Stimulated activated CD4-positive, alpha-beta T cell treated with anti-CD3 and anti-CD28 coated beads, Interleukin-1b, Interleukin-23, amount 100 ng/mL, for 24 hours (primary cell): ENCODE results near the gene MLF2.

Experiments used
- DNase-seq, 4 experiments: peaks; one replicate each; pipeline ENCODE4 v3.0.0-alpha.2; 2020; ENCODE audit warnings: low read depth in 4 of 4, low spot score in 1 of 4

The MLF2 gene, protein sequence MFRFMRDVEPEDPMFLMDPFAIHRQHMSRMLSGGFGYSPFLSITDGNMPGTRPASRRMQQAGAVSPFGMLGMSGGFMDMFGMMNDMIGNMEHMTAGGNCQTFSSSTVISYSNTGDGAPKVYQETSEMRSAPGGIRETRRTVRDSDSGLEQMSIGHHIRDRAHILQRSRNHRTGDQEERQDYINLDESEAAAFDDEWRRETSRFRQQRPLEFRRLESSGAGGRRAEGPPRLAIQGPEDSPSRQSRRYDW

DNA sequence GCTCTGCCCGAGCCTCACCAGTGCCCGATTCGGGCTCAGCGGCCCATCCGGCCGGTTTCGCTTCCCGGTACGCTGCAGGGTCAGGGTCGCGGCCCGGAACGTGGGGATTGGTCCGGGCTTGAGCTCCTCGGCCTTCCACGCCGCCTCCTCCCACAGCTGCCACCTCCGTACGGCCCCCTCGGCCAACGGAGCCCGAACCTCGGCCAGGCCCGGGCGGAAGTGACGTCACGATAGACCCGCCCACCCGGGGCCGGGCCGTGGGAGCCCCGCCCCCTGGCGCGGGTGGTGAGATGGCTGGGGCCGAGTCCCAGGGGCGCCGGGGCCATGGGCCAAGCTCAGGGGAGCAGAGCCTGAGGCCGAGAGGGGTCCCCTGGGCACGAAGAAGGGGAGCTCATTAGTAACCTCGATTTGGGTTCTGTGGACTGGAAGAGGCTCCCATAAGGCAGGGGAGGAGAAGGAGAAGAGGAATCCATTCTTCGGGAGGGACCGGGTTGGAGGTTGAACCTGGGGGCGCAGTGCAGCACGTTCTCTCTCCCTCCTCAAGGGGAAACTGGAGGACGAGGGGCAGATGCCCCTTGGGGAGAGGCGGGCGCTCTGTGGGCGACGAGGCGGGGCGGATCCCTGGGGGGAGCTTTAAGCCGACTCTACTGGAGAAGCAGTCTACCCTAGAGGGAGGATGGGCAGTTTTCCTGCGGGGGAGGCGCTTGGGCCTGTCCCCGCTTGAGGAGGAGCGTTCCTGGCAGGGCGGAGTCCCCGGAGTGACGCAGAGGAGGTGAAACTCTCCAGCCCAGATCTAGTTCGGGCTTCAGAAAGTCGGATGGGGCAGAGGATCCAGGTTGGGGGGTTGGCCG lies at the start of gene MLF2:
MLF2 (minus strand) TSS at position 221 of the 851 bp plus-strand sequence. CDS start 807 bp downstream, outside the sequence.
- peak; percentile 89 to 97 (median 96) for DNase-seq

DNA sequence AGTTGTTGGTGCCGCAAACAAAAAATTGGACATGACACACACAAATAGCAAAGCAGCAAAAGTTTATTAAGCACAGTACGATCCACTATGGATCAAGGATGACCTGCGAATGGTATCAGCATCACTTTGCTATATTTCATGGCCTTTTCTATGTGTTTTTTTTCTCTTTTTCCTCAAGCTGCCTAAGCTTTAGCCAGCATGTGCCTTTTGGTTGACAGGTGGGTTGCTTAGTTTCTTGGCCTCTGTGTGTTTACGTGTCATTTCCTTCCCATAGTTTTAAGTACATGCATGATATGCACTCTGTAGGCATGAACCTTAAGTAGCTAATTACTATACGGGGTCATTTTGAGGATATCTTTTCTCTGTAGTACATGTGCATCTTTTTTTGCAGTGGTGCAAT lies 46.2 kb upstream of the MLF2 start:
- no peak for DNase-seq

DNA sequence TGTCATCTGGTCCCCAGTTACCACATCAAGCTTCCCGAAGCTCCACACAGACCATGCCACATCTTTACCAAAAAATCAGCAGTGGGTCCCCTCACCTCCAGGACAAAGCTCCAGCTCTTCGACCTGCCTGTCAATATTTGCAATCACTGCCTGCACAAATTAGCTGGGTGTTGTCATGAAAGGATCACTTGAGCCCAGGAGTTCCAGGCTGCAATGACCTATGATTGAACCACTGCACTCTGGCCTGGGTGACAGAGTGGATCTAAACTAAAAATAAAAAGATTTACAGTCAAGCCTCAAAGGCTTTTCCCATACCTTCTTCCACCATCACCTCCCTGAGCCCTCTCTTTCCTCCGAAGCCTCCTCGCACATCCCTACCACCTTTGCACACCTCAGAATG lies 43.6 kb upstream of the MLF2 start:
- no peak for DNase-seq

DNA sequence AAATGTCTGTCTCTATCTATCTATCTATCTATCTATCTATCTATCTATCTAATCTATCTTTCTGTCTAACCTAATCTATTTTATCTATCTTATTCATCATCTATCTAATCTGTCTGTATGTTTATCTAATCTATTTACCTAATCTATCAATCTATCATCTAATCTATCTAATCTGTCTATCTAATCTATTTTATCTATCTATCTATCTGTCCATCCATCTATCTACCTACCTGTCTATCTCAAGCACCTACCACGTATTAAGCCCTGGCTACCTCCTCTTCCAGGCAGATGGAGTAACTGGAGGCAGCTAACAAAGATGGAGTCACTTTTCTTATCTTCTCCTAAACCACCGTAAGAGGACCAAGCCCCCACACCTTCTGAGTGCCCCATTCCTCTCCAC lies 42.1 kb upstream of the MLF2 start:
- no peak for DNase-seq

DNA sequence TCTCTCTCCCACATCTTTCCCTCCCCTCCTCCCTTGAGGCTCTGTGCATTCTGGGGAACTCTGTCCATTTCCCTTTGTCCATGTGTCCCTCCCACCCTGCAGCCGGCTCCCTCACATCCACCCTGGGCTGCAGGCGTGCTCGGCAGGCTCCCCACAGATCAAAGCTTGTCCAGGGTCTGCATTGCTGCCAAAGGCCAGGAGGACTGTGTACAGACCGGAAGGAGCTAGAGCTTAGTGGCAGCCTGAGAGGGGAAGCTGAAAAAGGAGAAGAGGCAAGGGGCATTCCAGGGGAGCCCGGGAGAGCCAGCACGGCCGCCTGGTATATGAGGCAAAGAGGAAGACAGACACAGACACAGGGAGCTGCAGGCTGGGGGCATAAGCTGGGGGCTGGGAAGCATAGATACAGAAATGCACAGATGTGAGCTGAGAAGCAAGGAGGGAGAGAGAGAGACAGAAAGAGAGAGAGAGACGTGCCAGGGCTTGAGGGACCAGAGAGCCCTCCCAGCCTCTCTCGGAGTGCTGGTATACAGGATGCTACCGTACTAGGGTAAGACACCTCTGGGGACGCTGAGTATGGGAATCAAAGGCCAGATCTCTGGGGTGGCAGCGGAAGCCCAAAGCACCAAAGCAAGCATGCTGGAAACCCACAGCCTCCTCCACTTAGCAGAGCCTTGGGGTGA lies 39.7 kb upstream of the MLF2 start:
- DNase-seq, result no peak

DNA sequence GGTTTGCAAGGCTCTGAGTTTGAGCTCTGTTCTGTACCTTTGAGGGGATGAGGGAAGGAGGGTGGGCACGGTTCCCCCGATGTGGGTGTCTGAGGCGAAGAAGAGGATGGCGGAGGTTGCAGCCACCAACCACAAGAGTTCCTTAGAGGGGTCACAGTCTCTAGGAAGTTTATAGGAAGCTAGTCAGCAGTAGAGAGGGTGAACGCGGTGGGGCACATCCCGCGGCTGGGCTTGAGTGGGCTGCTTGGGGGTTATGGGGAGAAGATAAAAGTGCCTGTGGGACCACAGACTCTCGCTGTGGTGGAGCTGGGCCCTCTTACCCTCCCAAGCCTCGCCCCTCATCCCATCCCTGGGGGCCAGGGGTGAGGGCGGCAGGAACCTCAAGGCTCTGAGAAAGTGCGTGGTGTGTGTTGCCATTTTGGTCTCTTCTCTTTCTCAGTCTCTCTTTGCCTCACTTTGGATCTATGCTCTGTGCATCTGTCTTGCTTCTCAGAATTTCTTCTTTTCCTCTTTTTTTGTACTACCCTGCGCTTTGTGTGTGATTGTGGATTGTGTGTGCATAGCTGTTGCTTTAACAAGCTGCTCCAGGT lies 39.1 kb upstream of the MLF2 start:
- DNase-seq, result no peak

DNA sequence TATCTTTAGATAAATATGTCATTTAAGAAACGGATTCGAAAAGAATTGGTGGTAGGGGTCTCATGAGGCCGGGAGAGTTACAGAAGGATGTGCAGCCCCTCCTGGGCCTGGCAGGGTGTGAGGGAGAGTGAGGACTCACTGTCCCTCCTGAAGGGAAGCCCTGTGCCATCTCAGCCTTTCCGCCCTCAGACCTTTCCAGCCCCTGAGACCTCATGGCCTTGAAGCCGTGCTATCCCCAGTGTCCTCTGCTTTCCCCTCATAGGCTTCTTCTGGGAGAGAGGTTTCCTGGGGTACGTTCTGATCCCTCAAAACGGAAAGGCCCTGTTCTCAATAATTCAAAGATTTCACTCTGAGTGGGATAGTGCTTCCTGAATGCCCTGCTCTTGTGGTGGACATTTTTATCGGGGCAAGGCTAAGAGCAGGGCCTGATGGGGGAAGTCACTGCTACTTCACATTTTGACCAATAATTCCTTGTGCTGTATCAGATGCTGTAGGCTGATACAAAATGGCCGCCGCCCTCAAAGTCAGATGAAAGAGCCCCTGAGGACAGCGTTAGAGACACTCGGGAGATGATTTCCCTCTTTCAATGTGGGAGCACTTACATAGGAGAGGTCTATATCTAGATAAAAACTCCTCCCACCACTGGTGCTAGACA lies 37.7 kb upstream of the MLF2 start:
- DNase-seq, result no peak

DNA sequence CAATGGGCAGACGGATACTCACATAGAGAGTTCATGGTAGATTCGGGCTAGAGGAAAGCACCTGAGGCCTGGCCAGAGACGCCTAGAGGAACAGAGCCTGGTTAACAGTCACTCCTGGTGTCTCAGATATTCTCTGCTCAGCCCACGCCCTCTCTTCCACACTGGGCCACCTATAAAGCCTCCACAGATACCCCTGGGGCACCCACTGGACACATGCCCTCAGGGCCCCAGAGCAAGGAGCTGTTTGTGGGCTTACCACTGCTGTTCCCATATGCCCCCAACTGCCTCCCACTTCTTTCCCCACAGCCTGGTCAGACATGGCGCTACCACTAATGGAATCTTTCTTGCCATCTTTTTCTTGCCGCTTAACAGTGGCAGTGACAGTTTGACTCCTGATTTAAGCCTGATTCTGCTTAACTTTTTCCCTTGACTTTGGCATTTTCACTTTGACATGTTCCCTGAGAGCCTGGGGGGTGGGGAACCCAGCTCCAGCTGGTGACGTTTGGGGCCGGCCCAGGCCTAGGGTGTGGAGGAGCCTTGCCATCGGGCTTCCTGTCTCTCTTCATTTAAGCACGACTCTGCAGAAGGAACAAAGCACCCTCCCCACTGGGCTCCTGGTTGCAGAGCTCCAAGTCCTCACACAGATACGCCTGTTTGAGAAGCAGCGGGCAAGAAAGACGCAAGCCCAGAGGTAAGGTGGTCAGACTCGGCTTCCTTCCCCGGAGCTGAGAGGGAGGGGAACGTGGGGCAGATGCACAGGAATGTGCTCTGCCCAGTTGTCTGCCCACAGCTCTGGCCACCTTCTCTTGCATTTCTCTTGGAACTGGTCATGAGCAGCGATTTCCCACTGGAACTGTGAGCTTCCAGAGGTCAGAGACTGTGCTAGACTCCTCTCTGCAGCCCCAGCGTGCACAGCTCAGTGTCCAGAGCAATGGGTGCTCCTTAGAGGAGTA lies 36.3 kb upstream of the MLF2 start, which contains the start of gene CD4:
CD4 (plus strand) TSS at position 557 of the 953 bp plus-strand sequence. CDS start 10,611 bp downstream, outside the sequence.
- peak in 3 of 4 experiments; percentile 50 to 88 (median 66) for DNase-seq

DNA sequence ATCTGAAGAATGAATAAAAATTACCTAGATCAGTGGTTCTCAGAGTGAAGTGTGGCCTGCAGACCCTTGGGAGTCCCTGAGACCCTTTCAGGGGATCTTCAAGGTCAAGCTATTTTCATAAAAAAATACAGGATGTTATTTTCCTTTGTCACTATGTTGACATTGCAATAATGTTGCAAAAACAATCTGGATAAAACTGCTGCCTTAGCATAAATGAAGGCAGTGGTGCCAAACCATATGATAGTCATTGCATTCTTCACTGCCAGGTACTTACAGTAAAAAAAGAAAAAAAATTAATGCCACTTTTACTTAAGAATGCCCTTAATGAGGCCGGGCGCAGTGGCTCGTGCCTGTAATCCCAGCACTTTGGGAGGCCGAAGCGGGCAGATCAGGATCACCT lies 34.4 kb upstream of the MLF2 start:
- no peak for DNase-seq

DNA sequence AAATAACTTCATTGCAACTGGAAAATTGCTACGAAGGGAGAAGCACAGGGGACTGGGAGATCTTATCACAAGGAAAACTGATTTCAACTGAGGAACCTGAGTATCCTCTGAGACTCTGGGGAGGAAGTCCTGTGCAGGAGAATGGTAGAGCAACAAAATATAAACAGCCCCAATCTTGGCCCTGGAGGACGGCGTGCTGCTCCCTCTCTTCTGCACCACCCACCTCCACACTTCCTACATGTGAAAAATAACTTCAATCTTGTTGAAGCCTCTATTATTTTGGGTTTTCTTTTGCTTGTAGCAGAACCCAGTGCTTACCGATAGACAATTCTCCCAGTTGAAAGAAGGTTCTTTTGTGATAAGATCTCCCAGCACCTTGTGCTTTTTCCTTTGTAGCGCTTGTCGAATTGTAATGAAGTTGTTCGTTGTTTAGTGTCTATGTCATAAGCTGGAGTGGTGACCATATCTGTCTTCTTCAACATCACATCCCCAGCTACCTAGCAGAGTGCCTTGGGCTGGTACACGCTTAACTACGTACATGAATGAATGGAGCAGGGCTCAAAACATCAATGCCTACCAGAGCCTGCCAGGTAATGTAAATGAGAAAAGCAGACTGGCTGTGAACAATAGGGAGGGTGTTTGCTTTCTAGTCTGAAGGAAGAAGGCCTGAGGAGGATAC lies 33.6 kb upstream of the MLF2 start:
- no peak for DNase-seq

DNA sequence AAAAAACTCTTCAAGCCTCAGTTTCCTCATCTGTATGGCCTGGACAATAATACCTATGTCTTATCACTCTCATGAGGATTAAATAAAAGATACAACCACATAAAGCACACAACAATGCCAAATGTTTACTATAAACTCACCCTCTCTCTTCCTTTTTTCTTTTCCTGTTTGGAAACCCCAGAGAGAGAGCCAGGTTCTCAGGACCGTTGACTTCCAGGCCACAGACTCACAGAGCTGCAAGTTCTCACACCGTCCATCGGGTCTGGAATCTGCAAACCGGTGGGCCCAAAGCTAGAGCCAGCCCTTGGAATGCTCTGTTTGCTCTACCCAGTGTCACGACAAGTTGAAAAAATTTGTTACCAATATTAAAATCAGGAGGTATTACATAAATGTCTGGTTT lies 31.8 kb upstream of the MLF2 start:
- DNase-seq, result no peak

DNA sequence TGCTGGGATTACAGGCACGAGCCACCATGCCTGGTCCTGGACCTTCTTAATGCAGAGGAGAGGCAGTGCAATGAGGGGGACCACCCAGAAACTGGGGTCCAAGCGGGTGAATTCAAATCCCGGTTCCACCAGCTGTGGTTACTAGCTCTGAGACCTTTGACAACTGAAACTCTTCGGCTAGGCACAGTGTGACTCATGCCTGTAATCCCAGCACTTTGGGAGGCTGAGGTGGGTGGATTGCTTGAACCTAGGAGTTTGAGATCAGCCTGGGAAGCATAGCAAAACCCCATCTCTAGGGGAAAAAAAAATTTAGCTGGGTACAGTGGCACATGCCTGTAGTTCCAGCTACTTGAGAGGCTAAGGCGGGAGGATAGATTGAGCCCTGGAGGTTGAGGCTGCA lies 31.4 kb upstream of the MLF2 start:
- DNase-seq, result no peak

DNA sequence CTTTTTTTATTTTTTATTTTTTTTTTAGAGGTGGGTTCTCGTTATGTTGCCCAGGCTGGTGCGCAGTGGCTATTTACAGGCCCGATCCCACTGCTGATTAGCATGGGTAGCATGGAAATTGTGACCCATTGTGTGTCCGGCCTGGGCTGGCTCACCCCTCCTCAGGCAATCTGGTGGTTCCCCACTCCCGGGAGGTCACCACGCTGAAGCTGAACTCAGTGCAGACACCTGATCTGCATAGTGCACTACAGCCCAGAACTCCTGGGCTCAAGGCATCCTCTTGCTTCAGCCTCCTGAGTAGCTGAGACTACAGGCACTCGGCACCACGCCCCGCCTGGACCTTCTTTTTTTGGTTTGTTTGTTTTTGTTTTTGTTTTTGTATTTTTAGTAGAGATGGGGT lies 30.9 kb upstream of the MLF2 start:
- no peak for DNase-seq

DNA sequence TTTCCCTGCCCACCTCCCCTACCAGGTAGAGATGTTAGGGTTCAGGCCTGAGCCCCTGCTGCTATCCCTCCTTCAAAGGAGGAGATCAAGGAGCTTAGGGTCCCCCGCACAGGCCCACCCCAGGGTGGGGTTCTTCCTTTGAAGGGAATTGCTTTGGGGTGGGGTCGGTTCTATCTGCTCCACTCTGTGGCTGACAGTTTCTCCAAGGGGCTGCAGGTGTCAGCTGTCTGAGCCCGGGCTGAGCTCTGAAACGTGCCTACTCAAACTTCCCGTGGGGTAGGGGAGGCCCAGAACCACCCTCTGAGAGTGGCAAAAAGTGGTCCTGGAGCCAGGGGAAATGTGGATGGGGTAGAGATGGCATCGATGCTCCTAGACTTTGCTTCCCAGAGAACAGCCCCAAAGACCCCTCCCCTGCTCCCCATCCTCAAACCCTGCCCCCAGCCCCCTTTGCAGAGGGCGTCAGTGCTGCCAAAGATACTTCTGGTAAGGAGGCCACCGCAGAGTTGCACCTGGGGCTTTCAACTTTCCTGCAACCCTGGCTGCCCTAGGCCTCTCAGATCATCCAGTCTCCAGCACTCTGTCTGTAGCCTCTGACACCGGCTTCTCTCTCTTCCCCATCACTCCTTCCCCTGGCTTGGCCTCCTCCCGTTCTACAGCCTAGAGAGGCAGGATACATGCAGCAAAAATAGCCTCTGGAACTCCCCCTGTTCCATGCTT lies 30.1 kb upstream of the MLF2 start:
- DNase-seq, result no peak

DNA sequence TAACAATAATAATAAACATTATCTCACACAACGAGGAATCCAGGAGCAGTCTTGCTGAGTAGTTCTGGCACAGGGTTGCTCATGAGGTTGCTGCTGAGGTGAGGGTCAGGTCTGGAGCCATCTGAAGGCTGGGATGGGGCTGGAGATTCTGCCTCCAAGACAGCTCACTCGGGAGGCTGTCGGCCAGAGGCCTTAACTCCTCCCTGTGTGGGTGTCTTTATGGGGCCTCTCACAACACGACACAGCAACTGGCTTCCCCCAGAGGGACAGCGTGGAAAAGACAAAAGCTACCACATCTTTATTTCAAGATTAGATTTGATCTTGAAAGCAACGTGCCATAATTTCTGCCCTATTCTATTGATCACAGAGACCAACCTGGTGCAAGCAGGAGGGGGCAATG lies 29.2 kb upstream of the MLF2 start:
- DNase-seq, result no peak

DNA sequence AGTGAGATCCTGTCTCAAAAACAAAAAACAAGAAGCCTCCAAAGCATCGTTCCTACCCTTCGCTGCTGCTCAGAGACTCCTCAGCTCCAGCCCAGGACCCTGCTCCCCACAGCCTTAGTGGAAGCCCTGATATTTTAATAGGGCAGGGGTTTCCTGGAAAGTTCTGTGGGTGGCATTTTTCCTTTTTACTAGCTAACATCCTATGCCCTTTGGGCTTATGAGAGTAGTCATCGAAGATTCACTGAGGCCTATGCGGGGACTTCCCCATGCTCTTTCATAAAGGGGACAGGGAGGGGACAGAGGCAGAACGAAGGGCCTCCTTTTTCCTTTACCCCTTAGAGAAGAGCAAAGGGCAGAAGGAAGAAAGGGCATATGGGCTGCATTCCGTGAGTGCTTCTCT lies 27.6 kb upstream of the MLF2 start:
- DNase-seq, result no peak

DNA sequence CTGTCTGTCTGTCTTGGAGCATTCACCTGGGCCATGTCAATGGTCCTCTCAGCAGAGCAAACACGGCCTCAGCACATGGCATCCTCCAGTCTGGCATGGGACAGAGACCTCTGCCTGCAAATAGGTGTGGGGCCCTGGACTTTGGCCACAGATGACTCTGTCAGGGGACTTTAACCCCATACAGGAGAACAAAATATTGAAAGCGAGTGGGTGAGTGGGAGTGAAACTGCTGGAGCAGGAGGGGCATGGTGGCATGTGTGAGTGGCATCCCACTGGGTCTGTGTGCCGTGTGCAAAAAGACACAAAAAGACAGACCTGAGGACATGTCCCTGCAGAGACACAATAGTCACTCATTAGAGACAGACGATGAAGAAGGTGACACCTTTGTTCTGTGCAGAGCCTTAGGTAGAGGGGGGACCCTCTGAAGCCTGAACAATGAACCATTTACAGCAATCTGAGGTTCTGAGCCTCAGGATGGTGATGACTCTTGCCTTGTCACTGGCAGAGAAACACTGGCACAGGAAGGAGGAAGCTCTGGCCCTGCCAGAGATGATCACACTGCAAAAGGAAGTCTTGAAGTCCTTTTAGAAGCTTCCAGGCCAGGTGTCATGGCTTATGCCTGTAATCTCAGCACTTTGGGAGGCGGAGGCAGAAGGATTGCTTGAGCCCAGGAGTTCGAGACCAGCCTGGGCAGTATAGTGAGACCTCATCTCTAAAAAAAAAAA lies 26.9 kb upstream of the MLF2 start:
- DNase-seq, result no peak
